IPS-NIHi7 (cell line): ENCODE results near the gene SLC9C2.

Source experiments
- DNase-seq: peaks from one replicate; pipeline ENCODE4 v3.0.0; 2012; ENCODE audit warnings: mixed read lengths; ENCODE audit errors: extremely low spot score

The SLC9C2 gene

GRCh38 chr1:173453982-173454381 is 148.9 kb downstream of the SLC9C2 start:
- DNase-seq, result no peak

GRCh38 chr1:173451981-173452380 is 150.9 kb downstream of the SLC9C2 start:
- no peak for DNase-seq
